HL-60 (cell line): ENCODE results near the gene MIF4GD.

Experiments used
- DNase-seq, 2 experiments: peaks; one replicate each; pipeline ENCODE4 v3.0.0-alpha.2; 2010 to 2020; ENCODE audit warnings: low read depth in 1 of 2, low spot score in 1 of 2
- H3K27ac ChIP-seq: fragments of 250-450 bp; sonication (Bioruptor Pico); replicated peaks from 2 replicates; pipeline ENCODE4 v1.5.1; 2020; ENCODE audit warnings: mild to moderate bottlenecking, moderate library complexity
- H3K27me3 ChIP-seq: fragments of 250-450 bp; sonication (Bioruptor Pico); 2 replicates; pipeline ENCODE4 v1.5.1; 2021; ENCODE audit warnings: mild to moderate bottlenecking, moderate library complexity; ENCODE audit not compliant: insufficient read depth, poor library complexity, severe bottlenecking
- H3K4me3 ChIP-seq: replicated peaks from 2 replicates; pipeline ENCODE4 v1.5.1; 2011; ENCODE audit warnings: mild to moderate bottlenecking, control low read depth, low read length; ENCODE audit not compliant: insufficient read depth
- GABPA ChIP-seq: IDR thresholded peaks from 2 replicates; pipeline ENCODE4 v1.6.1; 2012; ENCODE audit warnings: low read depth
- POLR2AphosphoS5 ChIP-seq: IDR thresholded peaks from 2 replicates; pipeline ENCODE4 v1.6.1; 2012; ENCODE audit warnings: low read depth
- REST ChIP-seq: IDR thresholded peaks from 2 replicates; pipeline ENCODE4 v1.6.1; 2012; ENCODE audit warnings: low read depth; ENCODE audit not compliant: insufficient replicate concordance
- SPI1 ChIP-seq: IDR thresholded peaks from 2 replicates; pipeline ENCODE4 v1.6.1; 2012; ENCODE audit warnings: low read depth, mild to moderate bottlenecking, borderline replicate concordance
- TF ChIP-seq, protein P1 (sequence below): IDR thresholded peaks from one replicate; pipeline ENCODE4 v1.5.1; 2011; ENCODE audit warnings: low read length, control low read depth, inconsistent platforms; ENCODE audit not compliant: insufficient read depth

The MIF4GD gene

GRCh38 chr17:75238020-75238580 lies 32.9 kb downstream of the MIF4GD start:
- Histone ChIP-seq H3K27ac (no peak overlapping the region), H3K27me3 (no peaks in the 10 kb centered on the region), H3K4me3 (no peak overlapping the region)
- DNase-seq, result no peak
- no peak for TF ChIP-seq GABPA
- TF ChIP-seq SPI1, result no peak
- TF ChIP-seq, protein P1, sequence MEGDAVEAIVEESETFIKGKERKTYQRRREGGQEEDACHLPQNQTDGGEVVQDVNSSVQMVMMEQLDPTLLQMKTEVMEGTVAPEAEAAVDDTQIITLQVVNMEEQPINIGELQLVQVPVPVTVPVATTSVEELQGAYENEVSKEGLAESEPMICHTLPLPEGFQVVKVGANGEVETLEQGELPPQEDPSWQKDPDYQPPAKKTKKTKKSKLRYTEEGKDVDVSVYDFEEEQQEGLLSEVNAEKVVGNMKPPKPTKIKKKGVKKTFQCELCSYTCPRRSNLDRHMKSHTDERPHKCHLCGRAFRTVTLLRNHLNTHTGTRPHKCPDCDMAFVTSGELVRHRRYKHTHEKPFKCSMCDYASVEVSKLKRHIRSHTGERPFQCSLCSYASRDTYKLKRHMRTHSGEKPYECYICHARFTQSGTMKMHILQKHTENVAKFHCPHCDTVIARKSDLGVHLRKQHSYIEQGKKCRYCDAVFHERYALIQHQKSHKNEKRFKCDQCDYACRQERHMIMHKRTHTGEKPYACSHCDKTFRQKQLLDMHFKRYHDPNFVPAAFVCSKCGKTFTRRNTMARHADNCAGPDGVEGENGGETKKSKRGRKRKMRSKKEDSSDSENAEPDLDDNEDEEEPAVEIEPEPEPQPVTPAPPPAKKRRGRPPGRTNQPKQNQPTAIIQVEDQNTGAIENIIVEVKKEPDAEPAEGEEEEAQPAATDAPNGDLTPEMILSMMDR, result no peak
- TF ChIP-seq POLR2AphosphoS5, result no peak; the same call in 1 of the 2 replicates
- no peak for TF ChIP-seq REST

DNA sequence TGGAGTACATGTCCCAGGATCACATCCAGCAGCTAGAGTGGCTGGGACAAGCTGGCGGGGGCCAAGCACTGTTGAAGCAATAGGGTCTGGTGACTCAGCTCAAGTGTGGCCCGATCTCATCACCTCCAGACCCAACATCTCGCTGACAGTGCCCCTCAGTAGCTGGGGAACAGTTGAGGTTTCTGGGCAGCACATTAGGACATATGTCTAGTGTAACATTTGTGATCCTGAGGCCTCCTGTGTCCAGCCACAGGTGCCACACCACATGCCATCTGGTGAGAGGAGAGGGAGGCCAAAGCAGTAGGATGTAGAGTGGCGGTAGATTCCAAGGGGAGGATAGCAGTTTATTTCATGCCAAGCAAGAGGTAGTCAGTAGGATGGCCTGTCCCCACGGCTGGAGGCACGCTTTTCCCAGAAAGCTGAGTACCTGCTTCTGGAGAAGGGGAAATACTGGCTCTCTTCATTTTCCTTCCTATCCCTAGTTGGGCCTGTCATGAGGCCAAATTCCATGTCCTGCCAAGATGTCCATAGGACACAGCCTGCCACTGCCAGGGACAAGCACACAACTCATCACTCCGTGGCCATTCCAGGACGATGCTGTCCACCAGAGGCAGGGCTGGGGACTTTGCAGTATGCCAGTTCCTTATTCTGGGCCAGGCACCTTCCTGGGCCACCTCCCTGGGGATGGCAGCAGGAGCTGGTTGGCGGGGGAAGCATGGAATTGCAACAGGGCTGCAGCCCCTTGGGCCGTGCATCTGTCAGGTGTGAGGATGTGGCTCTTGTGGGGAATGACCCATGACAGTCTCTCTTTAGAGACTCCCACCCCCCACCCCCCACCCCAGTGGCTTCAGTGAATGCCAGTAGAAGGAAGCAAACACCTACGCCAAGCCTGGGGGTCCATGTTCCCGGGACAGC lies 33.7 kb downstream of the MIF4GD start:
- H3K27ac ChIP-seq, result no peak overlapping the region
- TF ChIP-seq, protein P1, result no peak
- no peak; the same call in none of the 2 replicates for TF ChIP-seq POLR2AphosphoS5
- no peak for TF ChIP-seq SPI1
- no peak for TF ChIP-seq GABPA
- TF ChIP-seq REST, result no peak
- DNase-seq, result no peak
- H3K27me3 ChIP-seq, result no peaks in the 10 kb centered on the region
- H3K4me3 ChIP-seq, result no peak overlapping the region

DNA sequence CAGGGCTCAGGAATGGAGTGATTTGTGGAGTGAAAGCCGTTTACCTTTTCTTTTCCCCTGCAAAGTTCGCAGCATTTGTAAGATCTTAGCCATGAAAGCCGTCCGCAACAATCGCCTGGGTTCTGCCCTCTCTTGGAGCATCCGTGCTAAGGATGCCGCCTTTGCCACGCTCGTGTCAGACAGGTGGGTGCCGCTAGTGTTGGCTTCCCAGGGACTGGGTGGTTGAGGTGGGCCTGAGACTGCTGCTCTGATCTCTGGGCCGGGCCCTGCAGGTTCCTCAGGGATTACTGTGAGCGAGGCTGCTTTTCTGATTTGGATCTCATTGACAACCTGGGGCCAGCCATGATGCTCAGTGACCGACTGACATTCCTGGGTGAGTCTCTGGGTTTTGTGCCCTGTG lies 38.2 kb downstream of the MIF4GD start:
- DNase-seq, result no peak
- H3K4me3 ChIP-seq, result no peak overlapping the region
- TF ChIP-seq, protein P1, result no peak
- no peak for TF ChIP-seq SPI1
- no peak for TF ChIP-seq GABPA
- no peak for TF ChIP-seq POLR2AphosphoS5
- TF ChIP-seq REST, result no peak
- H3K27me3 ChIP-seq, result no peaks in the 10 kb centered on the region
- no peak overlapping the region for H3K27ac ChIP-seq
